SK-N-SH (cell line): Measurements from ENCODE around the gene RELCH. TPM values are rescaled to one million over a fixed set of nuclear protein-coding genes. Genes with fewer than 3 reads are reported as not detected.

Source experiments
- CTCF ChIA-PET: fragments of 300-600, 350-600 bp; formaldehyde crosslinking; extraction: SDS; loops from one replicate; lab custom pipeline; 2021; lab: Yijun Ruan, JAX
- POLR2A ChIA-PET: fragments of 350-600 bp; sonication (Branson Sonifier 250); formaldehyde crosslinking; extraction: SDS; loops from one replicate; lab custom pipeline; 2020; ENCODE audit warnings: antibody characterized with exemption, inconsistent platforms; lab: Yijun Ruan, JAX
- DNase-seq: peaks from one replicate; pipeline ENCODE4 v3.0.0; 2012
- H2AFZ ChIP-seq: fragments of 200-600 bp; sonication (generic); 2 replicates; pipeline ENCODE4 v1.8.1; 2016; ENCODE audit warnings: antibody characterized with exemption, mild to moderate bottlenecking, low read depth
- H3F3A ChIP-seq: fragments of 200-600 bp; sonication (generic); replicated peaks from 2 replicates; pipeline ENCODE3; 2016; ENCODE audit warnings: antibody characterized with exemption, mild to moderate bottlenecking; ENCODE audit not compliant: insufficient read depth
- H3K27ac ChIP-seq, 2 experiments: fragments of 200-500 bp in 1 of 2; fragments of 200-600 bp in 1 of 2; sonication (Bioruptor generic) in 1 of 2; sonication (generic), shearing (Covaris generic) in 1 of 2; 2 replicates each; pipeline versions ENCODE4 v1.5.1 to v1.6.1; 2014 to 2016; ENCODE audit warnings: low read depth in 2 of 2, inconsistent platforms in 1 of 2, low read length in 1 of 2, mild to moderate bottlenecking in 1 of 2, mixed read lengths in 1 of 2
- H3K27me3 ChIP-seq: fragments of 200-600 bp; sonication (generic), shearing (Covaris generic); 2 replicates; pipeline ENCODE4 v1.6.1; 2016; ENCODE audit warnings: mixed run types; ENCODE audit not compliant: insufficient read depth
- H3K36me3 ChIP-seq, 2 experiments: fragments of 200-500 bp in 1 of 2; fragments of 200-600 bp in 1 of 2; sonication (Bioruptor generic) in 1 of 2; sonication (generic) in 1 of 2; replicated peaks in 1 of 2; 2 replicates each; pipeline versions ENCODE3 to v1.5.1; 2014 to 2016; ENCODE audit warnings: low read length in 1 of 2, mild to moderate bottlenecking in 1 of 2; ENCODE audit not compliant: insufficient read depth in 2 of 2, control insufficient read depth in 1 of 2
- H3K4me1 ChIP-seq, 2 experiments: fragments of 200-500 bp in 1 of 2; fragments of 200-600 bp in 1 of 2; sonication (Bioruptor generic) in 1 of 2; sonication (generic), shearing (Covaris generic) in 1 of 2; 2 replicates each; pipeline versions ENCODE4 v1.5.1 to v1.6.1; 2014 to 2016; ENCODE audit warnings: low read depth in 1 of 2, low read length in 1 of 2, mixed run types in 1 of 2; ENCODE audit not compliant: insufficient read depth in 2 of 2, control insufficient read depth in 1 of 2
- H3K4me2 ChIP-seq: fragments of 200-600 bp; sonication (generic), shearing (Covaris generic); 2 replicates; pipeline ENCODE4 v1.6.1; 2017; ENCODE audit warnings: mixed run types
- H3K4me3 ChIP-seq, 2 experiments: fragments of 200-500 bp in 1 of 2; fragments of 200-600 bp in 1 of 2; sonication (Bioruptor generic) in 1 of 2; sonication (generic), shearing (Covaris generic) in 1 of 2; 2 replicates each; pipeline versions ENCODE4 v1.5.1 to v1.8.1; 2014 to 2016; ENCODE audit warnings: low read depth in 2 of 2, inconsistent platforms in 1 of 2, low read length in 1 of 2, mild to moderate bottlenecking in 1 of 2, mixed read lengths in 1 of 2, moderate library complexity in 1 of 2
- H3K79me2 ChIP-seq: fragments of 200-600 bp; sonication (generic); 2 replicates; pipeline ENCODE4 v1.8.1; 2017; ENCODE audit warnings: mild to moderate bottlenecking; ENCODE audit not compliant: insufficient read depth
- H3K9ac ChIP-seq: fragments of 200-600 bp; sonication (generic); 2 replicates; pipeline ENCODE4 v1.6.1; 2017; ENCODE audit warnings: mixed run types
- H3K9me2 ChIP-seq: fragments of 200-600 bp; sonication (generic); 2 replicates; pipeline ENCODE4 v1.6.1; 2017; ENCODE audit warnings: mixed run types
- H3K9me3 ChIP-seq: fragments of 200-600 bp; sonication (generic); 2 replicates; pipeline ENCODE4 v1.6.1; 2017; ENCODE audit warnings: mixed run types, mild to moderate bottlenecking, moderate library complexity
- H4K20me1 ChIP-seq: fragments of 200-600 bp; sonication (generic); 2 replicates; pipeline ENCODE4 v1.6.1; 2017; ENCODE audit warnings: mild to moderate bottlenecking, mixed run types; ENCODE audit not compliant: insufficient read depth
- CHD2 ChIP-seq: fragments of 150-350 bp; IDR thresholded peaks from 2 replicates; pipeline ENCODE4 v1.6.1; 2018; ENCODE audit warnings: low read length; ENCODE audit not compliant: partially characterized antibody
- CTCF ChIP-seq: fragments of 200-600 bp; sonication (generic); IDR thresholded peaks from 2 replicates; pipeline ENCODE4 v1.6.1; 2017; ENCODE audit warnings: antibody characterized with exemption, mild to moderate bottlenecking, moderate library complexity
- ELF1 ChIP-seq: IDR thresholded peaks from 2 replicates; pipeline ENCODE4 v1.4.0; 2012
- EP300 ChIP-seq, 2 experiments: IDR thresholded peaks; 2 replicates each; pipeline versions ENCODE4 v1.4.0 to v1.6.1; 2012; ENCODE audit warnings: borderline replicate concordance in 1 of 2, low read depth in 1 of 2, low read length in 1 of 2
- FOSL2 ChIP-seq: IDR thresholded peaks from 2 replicates; pipeline ENCODE4 v1.4.0; 2012; ENCODE audit warnings: low read depth, mild to moderate bottlenecking, moderate library complexity, borderline replicate concordance
- FOXM1 ChIP-seq: IDR thresholded peaks from 2 replicates; pipeline ENCODE4 v1.4.0; 2012; ENCODE audit warnings: low read depth, mild to moderate bottlenecking
- JUND ChIP-seq: IDR thresholded peaks from 2 replicates; pipeline ENCODE4 v1.4.0; 2012
- MAX ChIP-seq: IDR thresholded peaks from 2 replicates; pipeline ENCODE4 v1.4.0; 2012; ENCODE audit warnings: low read depth
- MXI1 ChIP-seq: IDR thresholded peaks from 2 replicates; pipeline ENCODE4 v1.6.1; 2012; ENCODE audit warnings: mild to moderate bottlenecking, low read depth, low read length, improper control_type of control experiment
- NFIC ChIP-seq: IDR thresholded peaks from 2 replicates; pipeline ENCODE4 v1.4.0; 2012; ENCODE audit warnings: borderline replicate concordance
- NRF1 ChIP-seq: IDR thresholded peaks from 2 replicates; pipeline ENCODE4 v1.6.1; 2012; ENCODE audit warnings: low read depth, mild to moderate bottlenecking, low read length
- RAD21 ChIP-seq: IDR thresholded peaks from 2 replicates; pipeline ENCODE4 v1.6.1; 2012; ENCODE audit warnings: mild to moderate bottlenecking, low read length
- REST ChIP-seq: IDR thresholded peaks from 2 replicates; pipeline ENCODE4 v1.6.1; 2012; ENCODE audit warnings: mild to moderate bottlenecking, low read depth, low read length, moderate library complexity
- RXRA ChIP-seq: IDR thresholded peaks from 2 replicates; pipeline ENCODE4 v1.4.0; 2012; ENCODE audit warnings: low read depth, mild to moderate bottlenecking, borderline replicate concordance
- SMC3 ChIP-seq: IDR thresholded peaks from 2 replicates; pipeline ENCODE4 v1.6.1; 2012; ENCODE audit warnings: low read depth, low read length, improper control_type of control experiment
- WGBS: methylation state at CpG from one replicate; pipeline ENCODE4 v1.1.6; 2017; ENCODE audit warnings: low lambda C conversion rate; 5-methylcytosine and 5-hydroxymethylcytosine counted together
- polyA plus RNA-seq, 3 experiments: library from polyadenylated mRNA; depleted of rRNA; stranded (reverse); fragments of >200 nt; gene quantifications; 2 replicates each; pipeline ENCODE4 v1.2.3, GENCODE V29; 2012

RELCH gene
- polyA plus RNA-seq, 1 of the 3 experiments (the other 2 are of a cell fraction): 7.4 TPM

GRCh38 chr18:62318228-62319180 is 131.4 kb downstream of the RELCH start:
- no peaks in the 10 kb centered on the region for H3K9me3 ChIP-seq

GRCh38 chr18:62321201-62321600 is 134.1 kb downstream of the RELCH start:
- TF ChIP-seq SMC3: no peak
- TF ChIP-seq EP300 (IDR thresholded peaks at IDR 0.05; ENCODE audit: borderline replicate concordance in 1 of 2, low read depth in 1 of 2, low read length in 1 of 2): no peak
- TF ChIP-seq FOXM1: no peak
- TF ChIP-seq JUND: no peak
- no peak for TF ChIP-seq NFIC
- TF ChIP-seq MXI1: no peak
- TF ChIP-seq RAD21: no peak
- no peak for TF ChIP-seq CTCF
- no peak for TF ChIP-seq MAX
- TF ChIP-seq FOSL2: no peak
- TF ChIP-seq CHD2: no peak
- no peaks in the 10 kb centered on the region for H3K36me3 ChIP-seq
- H3K4me3 ChIP-seq: no peak overlapping the region
- no peaks in the 10 kb centered on the region for H4K20me1 ChIP-seq
- no peak overlapping the region for H3K27ac ChIP-seq
- no peak overlapping the region for H2AFZ ChIP-seq
- no peaks in the 10 kb centered on the region for H3K9me2 ChIP-seq
- ChIA-PET CTCF (interaction anchor here (1.0 kb wide), 1 partner anchor 18 kb away, joined by 3 read pairs; no protein-coding TSS in a partner anchor), POLR2A (no interaction called here)
- no peak overlapping the region for H3K9ac ChIP-seq
- H3K4me2 ChIP-seq: no peak overlapping the region
- H3K9me3 ChIP-seq: no peaks in the 10 kb centered on the region
- no peaks in the 10 kb centered on the region for H3K79me2 ChIP-seq
- no peak for DNase-seq
- WGBS: 63% methylated on average over 3 of the region's 3 CpGs
- no peaks in the 10 kb centered on the region for H3K27me3 ChIP-seq
- H3F3A ChIP-seq: no peaks in the 10 kb centered on the region
- H3K4me1 ChIP-seq: peaks cover 0 to 8% of the 10 kb centered on the region in 2 experiments; a peak in 1 of 4 replicates

More at GRCh38 chr18:62318228-62319180, 131.4 kb downstream of the RELCH start:
- ChIA-PET CTCF (no interaction called here), POLR2A (no interaction called here)
- H3K4me2 ChIP-seq: no peak overlapping the region
- no peaks in the 10 kb centered on the region for H3K36me3 ChIP-seq
- no peaks in the 10 kb centered on the region for H3K9me2 ChIP-seq
- H3K4me3 ChIP-seq: no peak overlapping the region
- no peaks in the 10 kb centered on the region for H4K20me1 ChIP-seq
- no peak overlapping the region for H3K27ac ChIP-seq
- H3F3A ChIP-seq: no peaks in the 10 kb centered on the region
- 77% methylated on average over 4 of the region's 4 CpGs for WGBS
- TF ChIP-seq RAD21: no peak
- no peak for TF ChIP-seq NFIC
- no peak for TF ChIP-seq ELF1
- no peak for TF ChIP-seq RXRA
- no peak for TF ChIP-seq NRF1
- no peak for TF ChIP-seq MAX
- TF ChIP-seq REST: no peak
- H3K27me3 ChIP-seq: no peaks in the 10 kb centered on the region
- no peaks in the 10 kb centered on the region for H3K4me1 ChIP-seq
- no peaks in the 10 kb centered on the region for H3K79me2 ChIP-seq
- H2AFZ ChIP-seq: no peak overlapping the region
- DNase-seq: no peak
- no peak overlapping the region for H3K9ac ChIP-seq
